GM19463 (cell line): ENCODE results near the gene KDM4B.

Experiments used
- ATAC-seq: cut with Tn5 transposase; IDR thresholded peaks from one replicate; pipeline ENCODE4 v1.9.1; 2021; ENCODE audit warnings: mild to moderate bottlenecking, moderate library complexity; ENCODE audit not compliant: unreplicated experiment

The KDM4B gene

GRCh38 chr19:5048091-5048726, 79.3 kb downstream of the KDM4B start:
- ATAC-seq = no peak

DNA sequence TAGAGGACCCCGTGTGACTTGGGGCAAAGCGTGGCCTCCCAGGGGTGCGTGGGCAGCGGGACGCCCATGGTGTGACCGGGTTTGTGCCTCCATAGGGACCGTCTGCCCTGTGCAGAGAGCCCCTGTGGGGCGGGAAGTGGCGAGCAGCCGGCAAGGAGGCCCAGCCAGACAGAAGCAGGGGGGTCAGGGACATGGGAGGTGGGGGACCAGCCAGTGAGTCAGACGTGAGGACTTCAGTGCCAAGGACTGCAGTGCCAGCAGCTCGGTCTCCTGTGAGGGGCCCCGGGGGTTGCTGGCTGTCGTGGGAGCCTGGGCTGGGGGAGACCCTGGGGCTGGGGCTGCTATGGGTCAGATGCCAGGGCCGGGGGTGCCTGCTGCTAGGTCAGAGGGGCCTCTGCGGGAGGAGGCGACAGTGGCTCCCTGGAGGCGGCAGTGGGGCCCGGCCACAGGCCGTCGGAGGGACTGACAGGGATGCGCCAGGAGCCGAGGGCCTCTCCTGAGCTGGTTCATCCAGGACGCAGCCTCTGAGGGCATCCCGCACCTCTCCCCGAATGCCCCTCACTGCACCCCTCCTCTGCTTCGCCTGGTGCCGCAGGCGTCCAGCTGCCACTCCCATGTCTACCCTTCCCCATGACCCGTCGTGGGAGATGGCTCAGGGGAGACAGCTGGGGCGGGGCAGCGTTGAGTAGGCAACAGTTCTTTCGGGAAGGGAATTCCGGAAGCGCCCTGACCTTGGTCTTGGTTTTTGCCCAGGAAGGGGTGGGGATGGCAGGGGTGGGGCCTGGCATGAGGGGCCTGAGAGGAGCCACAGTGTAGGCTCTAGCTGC, 80.0 kb downstream of the KDM4B start:
- ATAC-seq = no peak

DNA sequence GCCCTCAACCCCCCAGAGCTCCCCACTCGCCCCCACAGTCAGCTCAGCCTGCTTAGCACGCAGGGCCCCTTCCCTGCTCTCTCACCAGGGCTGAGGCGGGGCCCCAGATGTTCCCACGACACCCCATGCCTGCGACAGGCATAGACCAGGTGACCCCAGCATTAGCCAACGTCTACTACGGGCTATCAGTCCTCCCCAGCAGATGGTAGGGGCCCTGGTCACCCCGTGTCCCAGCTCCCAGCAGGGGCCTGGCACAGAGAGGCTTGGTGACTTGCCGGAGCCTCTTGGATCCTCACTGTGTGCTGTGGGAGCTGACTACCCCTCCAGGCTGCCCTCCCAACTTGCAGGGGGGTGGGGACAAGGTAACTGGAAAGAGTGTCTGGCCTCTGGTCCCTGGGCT, 80.6 kb downstream of the KDM4B start:
- no peak for ATAC-seq

GRCh38 chr19:5050067-5050656, 81.2 kb downstream of the KDM4B start:
- no peak for ATAC-seq

- ATAC-seq = no peak
Observed at GRCh38 chr19:5050905-5051304, 82.0 kb downstream of the KDM4B start.

DNA sequence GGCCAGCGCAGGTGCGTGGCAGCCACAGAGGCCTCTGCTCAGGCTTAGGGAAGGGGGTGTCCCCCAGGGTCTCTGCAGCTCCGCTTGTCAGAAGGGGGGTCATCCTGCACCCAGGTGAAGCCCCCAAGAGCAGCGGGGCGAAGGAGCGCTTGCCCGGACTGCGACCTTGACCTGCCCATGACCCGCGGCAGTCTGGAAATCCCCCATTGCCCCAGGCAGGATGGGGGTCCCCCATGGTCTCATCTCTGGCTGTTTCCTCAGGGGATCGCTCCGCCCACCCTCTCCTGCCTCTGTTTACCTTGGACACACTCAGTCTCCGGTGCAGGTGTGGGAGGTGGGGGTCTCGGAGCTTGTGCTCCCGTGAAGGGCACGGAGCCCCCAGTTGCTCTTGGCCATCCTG, 82.7 kb downstream of the KDM4B start:
- no peak for ATAC-seq

GRCh38 chr19:5052515-5052914, 83.6 kb downstream of the KDM4B start:
- no peak for ATAC-seq

DNA sequence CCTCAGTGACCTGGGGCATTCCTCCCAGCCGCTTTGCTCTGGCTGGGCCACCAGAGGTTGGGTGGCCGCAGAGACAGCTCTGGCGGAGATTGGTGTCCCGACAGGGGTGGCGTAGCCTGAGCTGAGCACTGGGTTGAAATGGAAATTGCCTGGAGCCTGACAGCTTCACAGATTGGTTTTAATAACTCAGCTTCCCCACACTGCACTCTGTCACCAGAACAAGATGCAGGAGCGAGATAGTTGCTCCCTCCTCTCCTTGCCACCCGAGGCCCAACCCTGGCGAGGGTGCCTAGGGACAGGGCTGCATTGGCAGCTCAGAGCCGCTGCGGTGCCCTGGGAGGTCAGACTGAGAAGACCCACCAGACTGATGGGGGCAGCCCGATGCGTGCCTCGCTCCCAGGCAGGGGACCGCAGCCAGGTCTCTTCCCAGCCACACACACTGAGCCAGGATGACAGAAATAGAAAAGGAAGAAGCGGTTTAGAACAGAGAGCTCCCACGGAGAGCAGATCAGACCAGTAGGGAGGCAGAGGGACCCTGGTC, 84.1 kb downstream of the KDM4B start:
- no peak for ATAC-seq

- no peak for ATAC-seq
Observed at GRCh38 chr19:5053661-5054060, 84.7 kb downstream of the KDM4B start.

DNA sequence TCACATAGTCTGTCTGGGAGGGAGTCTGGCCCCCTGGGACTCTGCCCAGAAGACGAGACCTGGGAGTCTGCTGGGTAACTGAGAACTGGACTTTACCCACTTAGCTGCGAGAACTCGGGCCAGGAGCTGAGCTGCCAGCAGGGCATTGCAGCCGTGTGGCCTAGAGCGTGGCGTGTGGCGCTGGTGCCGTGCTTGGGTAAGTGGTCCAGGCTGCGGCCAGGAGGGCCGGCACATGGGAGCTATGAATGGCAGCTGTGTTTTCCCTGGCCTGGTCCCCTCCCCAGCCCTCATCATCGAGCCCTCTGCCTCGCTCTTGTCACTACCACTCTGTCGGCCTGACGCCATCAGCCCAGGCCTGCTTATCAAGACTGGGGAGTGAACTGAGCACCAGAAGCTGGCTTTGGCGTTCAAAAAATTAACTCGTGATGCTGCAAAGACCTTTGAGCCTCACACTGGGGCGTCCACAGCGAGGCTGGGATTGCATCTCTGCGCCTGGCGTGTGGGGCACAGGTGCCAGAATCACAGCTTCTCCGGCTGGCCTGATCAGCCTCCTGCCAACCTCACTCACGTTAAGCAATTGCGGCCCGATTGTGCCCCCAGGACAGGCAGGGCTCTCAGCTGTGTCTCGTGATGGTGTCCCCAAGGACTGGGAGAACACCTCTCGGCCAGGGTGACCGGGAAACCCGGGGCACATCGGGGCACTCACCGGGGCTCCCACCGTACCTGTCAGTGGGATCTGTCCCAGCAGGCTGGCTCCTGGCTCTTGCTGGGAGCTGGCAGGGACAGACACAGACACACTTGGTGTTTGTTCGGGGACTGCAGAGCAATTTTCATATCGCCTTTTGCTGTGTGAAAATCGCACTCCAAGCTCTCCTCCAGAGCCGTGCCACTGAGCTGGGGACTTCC, 85.9 kb downstream of the KDM4B start:
- no peak for ATAC-seq

DNA sequence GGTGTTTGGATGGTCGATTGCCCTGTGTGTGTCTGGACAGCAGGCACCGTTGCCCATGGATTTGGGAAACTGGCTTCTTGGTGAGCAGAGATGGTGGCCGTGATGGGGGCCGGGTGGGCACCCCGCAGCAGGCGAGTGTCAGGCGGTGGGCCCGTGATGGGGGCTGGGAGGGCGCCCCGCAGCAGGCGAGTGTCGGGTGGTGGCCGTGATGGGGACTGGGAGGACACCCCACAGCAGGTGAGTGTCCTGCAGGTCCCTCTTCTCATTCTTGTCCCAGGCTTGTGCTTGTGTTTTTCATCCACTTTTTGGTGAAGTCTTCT, 86.5 kb downstream of the KDM4B start:
- ATAC-seq = no peak

DNA sequence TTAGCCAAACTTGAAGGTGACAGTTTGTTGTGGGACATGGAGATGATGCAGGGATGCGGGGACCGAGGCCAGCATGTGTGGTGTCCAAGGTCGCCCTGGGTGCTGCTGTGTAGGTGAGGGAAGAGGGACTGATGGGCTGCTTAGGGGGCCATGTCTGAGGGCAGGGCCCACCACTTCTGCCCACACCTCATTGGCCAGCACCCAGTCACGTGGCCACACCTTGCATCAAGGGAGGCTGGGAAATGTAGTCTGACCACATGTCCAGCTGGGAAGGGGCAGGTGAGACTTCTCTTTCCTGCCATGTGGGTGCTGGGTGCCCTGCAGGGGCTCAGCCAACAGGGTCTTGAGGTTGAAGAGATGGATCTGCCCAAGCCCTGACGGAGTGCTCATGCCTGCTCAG, 88.9 kb downstream of the KDM4B start:
- no peak for ATAC-seq

DNA sequence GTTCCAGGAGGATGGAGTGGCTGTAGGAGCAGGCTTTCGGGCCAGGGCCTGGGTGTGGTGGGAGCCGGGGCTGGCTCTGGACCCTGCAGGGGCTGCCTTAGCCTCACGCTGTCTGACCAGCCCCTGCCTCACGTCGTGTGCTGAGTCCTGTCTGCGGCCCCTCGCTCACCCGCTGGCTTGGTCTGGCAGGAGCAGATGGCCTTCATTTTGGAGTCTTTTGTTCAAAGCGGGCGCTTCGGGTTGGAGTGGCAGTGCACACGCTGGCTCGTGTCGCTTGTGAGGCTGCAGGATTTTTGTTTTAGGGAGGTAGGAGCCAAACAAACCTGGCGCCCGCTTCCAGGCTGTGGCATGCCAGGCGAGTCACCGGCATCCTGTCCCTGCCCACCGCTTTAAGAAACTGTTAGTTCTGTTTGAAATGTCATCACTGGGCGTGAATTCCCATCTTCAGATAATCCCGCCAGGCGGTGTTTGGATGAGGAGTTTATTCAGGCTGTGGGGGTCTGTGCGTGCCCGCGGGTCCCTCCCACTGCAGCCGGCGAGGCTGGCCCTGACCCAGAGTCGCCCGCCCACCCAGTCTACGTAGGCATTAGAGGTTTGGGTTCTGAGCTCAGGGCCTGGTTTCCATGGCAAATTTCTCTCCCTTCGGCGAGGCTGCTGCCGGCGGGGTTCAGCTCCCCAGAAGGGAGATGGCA, 89.8 kb downstream of the KDM4B start:
- ATAC-seq = no peak

DNA sequence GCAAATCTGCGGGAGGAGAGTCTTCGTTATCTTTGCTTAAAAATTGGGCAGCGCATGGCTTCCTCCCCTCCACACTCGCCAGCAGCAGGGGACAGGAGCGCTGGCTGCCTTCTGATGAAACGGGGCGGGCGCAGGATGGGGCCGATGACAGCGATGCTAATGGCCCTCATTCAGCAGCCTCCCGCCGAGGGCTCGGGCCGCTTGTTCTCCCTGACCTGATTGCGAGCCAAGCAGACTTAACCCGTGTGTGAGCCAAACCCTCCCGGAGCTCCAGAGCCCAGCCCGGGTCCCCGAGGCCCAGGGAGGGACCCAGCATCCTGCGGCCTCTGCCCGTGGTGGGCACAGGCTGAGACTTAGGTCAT, 90.3 kb downstream of the KDM4B start:
- no peak for ATAC-seq

- ATAC-seq = no peak
Observed at GRCh38 chr19:5059793-5060192, 90.9 kb downstream of the KDM4B start.

DNA sequence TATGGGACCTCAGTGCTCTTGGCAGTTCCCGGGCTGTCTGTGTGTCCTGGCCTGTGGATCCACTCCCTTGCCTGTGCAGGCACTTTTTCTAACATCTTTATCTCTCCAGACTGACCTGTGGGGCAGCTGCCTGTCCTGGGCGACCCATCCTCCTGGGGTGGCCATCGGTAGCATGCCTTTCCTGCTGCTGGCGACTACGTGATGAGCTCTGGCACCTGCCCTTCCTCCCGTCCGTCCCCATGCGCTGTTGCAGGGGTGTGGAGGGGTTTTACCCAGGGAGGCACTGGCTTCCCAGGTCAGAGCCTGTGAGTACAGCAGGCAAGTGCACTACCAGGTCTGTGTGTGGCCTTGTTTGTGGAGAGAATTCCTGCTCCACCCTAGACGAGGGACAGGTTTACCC, 93.3 kb downstream of the KDM4B start:
- ATAC-seq = no peak

- no peak for ATAC-seq
Observed at GRCh38 chr19:5062799-5063198, 93.9 kb downstream of the KDM4B start.

- ATAC-seq = no peak
Observed at GRCh38 chr19:5063873-5064645, 95.1 kb downstream of the KDM4B start.

- ATAC-seq = no peak
Observed at GRCh38 chr19:5064896-5065295, 96.0 kb downstream of the KDM4B start.

GRCh38 chr19:5065663-5066093, 96.8 kb downstream of the KDM4B start:
- ATAC-seq = no peak
